HG03460 (cell line): Measurements from ENCODE around the gene NTRK3.

ENCODE experiments used
- ATAC-seq: cut with Tn5 transposase; IDR thresholded peaks from one replicate; pipeline ENCODE4 v1.9.1; 2021; ENCODE audit not compliant: unreplicated experiment

The NTRK3 gene

DNA sequence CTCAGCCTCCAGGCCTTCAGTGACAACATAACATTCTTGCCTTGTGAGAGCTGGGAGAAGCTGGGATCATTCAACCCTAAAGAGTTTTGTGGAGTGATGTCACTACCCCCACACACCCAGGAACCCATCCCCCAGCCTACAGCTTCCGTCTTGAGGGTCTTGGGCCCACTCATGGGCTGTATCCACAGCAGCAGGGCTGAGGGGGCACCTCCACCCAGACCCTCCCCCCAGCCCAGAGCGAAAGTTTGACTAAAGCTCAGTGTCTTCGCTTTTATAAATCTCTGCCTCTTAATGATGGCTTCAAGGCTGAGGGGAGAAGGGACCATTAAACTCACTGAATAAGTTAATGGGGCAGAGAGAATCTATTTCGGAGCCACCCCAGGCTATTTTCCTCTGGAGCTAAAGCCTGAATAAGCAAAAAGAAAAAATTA, 23.8 kb downstream of the NTRK3 start:
- ATAC-seq: no peak

DNA sequence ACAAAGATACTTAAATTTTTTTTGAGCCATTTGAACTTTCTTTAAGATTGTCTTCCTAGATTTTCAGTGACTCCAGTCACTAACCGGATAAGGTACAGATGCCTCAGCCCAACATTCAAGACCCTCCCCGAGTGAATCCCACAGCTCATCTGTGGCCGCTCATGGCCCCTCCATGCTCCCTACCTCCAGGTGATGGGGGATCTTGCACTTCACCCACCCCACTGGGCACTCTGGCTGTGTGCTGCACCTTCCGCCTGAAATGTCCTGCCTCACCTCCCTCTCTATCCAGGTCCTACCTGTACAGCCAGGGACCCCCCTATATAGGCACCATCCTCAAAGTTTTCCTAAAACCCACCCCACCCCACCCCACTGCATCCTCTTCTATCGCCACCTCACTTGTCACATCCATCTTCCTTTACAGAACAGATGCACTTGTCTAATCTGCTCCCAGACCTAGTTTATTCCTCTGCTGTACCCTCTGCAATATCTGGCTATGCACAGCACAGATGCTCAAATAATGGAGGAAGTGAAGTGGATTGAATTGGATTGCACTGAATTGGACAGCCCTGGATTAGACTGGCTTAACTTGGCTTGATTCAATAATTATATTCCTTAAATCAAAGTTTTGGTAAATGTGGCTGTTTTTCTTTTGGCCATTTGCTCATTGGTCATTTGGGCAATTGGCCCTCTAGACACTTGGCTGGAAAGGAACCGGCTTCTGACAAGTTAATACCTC, 24.5 kb downstream of the NTRK3 start:
- no peak for ATAC-seq

DNA sequence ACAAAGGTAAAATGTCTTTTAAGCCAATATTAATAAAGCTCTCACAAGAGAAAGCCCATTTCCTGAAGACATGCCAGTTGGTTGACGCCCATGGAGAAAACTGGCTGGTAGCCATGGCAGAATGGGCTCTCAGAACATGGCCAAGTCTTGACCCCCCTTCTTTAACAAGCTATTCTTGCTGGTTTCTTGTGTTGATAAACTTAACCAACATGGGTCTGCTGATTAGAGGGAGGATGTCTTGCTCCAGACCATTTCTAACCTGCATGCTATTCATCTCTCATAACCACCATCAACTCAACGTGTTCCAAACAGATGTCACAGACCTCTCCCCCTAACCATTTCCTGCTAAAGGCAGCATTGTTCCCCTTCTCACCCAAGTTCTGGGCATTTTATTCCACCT, 25.7 kb downstream of the NTRK3 start:
- no peak for ATAC-seq

DNA sequence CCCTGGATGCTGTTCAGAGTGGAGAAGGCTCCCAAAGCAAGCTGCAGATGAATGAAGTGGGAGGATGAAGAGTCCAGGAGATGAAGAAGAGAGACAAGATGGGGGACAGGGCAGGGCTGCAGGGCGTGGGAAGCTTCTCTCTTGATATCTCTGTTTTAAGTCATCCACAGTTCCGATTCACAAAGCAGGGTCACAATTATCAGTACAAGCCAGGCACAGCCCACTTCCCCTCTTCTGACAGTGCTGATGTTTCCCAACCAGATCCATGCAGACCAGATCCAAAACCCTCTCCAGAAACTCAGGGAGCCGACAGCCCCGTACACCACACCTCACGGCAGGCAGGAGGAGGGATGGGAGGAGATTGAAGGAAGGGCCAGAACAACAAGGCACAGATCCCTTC, 31.1 kb downstream of the NTRK3 start:
- no peak for ATAC-seq

DNA sequence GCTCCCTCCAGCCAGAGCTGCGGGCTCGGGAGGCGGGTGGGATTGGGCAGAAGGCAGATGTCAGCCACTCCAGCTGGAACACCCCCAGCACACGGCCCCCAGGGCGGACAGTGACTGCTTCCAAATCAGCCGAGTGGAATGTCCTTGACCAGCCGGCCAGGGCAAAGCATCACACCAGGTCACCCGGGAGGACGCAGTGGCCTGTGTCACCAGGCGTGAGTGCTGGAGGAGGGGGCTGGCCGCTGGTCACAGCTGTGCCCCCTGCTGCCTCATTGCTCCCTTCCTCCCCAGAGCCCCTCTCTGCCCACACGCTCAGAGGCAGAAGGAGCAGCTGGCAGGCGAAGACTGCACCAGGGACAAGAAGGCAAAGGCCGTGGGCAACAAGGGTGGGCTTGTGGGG, 33.5 kb downstream of the NTRK3 start:
- ATAC-seq: no peak

DNA sequence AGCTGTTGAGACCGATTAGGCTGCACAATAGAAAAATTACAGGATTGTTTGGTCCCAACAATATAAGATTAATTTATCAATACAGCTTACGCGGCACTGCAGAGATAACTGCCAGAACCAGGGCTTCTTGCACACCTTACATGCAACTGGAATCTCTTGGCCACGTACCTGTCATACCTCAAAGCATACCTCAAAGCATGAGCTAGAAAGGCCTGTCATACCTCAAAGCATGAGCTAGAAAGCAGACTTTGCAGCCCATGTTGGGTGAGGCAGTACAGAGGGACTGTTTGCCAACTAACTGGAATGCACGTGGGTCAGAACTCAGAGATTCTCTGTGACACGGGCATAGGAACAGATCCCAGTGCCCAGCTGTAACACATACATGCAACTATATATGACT, 34.7 kb downstream of the NTRK3 start:
- no peak for ATAC-seq

DNA sequence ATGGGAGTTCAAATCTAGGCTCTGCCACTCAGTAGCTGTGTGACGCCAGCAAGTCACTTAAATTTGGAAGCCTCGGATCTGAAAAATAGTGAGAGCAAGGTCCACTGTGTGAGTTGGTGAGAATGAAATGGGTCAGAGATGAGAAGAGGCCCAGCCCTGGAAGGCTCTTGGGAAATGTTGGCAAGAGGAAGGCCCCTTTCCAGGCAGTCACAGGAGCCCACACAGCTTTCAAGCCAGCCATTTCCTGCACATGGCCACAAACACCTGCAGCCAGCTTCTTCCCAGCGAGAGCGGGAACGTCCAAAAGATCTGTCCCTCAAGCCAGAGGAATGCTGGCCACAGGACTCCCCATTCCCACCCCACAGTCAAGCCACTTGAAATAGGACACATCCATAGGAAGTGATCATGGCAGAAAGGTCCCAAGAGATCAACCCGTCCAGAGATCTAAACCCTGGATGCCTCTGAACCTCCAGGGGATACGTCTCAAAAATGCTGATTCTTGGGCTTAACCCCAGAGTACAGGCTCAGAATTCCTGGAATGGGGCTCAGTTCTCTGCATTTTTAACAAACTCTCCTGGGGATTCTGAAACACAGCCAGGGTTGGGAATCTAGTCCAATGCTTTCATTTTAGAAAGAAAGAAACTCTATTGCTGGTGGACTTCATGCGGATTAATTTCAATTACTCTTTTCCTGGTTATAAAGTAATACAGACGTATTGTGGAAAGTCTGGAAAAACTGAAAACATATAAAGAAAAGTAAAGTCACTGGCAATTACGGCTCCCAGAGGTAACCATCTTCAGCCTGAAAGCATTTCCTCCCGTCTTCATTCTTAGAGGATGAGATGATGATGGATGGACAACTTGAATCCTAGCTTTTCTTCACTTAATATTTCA, 35.9 kb downstream of the NTRK3 start:
- no peak for ATAC-seq

DNA sequence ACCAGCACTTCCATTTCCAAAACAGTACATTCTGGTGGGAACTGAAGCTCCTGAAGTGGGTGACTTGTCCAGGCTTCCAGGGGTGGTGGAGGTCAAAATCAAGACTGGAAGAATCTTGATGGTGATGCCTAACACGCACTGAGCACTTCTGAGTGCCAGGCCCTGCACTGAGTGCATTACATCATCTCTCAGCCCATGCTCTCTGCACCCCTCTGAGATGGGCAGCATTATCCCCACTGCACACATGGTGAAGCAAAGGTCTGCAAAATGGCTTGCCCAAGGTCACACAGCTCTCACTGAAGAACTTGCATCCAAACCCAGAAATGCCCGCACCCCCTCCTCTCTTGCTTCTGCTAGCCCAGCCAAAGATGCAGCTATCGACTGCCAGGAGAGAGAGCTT, 36.9 kb downstream of the NTRK3 start:
- ATAC-seq: no peak

DNA sequence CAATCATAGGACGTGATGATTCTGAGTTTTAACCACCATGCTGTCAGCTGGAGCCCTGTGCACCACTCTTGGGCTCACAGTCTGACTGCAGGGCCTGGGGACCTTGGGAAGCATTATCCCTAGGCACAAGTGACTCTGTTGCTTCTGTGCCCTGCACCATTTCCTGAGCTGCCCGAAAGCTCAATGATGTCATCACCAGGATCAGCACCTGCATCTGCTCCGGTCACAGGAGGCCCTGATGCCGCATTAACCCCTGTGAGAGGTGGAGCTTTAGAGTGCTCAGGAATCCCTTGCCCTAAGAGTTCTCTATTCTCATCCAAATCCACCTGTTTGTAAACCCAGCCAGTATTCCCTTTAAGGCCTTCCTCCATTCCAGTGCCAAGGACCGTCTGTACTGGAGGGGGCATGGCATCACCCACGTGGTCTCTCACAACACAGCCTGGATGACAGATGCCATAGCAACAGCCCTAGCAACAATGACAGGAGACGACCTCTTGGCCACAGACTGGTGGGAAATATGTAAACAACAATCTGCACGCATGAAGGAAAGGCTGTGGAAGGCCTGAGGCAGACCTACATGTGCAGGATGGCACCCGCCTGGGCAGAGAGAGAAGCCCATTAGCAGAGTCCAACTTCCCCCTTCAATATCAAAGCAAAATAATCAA, 37.9 kb downstream of the NTRK3 start:
- ATAC-seq: no peak

DNA sequence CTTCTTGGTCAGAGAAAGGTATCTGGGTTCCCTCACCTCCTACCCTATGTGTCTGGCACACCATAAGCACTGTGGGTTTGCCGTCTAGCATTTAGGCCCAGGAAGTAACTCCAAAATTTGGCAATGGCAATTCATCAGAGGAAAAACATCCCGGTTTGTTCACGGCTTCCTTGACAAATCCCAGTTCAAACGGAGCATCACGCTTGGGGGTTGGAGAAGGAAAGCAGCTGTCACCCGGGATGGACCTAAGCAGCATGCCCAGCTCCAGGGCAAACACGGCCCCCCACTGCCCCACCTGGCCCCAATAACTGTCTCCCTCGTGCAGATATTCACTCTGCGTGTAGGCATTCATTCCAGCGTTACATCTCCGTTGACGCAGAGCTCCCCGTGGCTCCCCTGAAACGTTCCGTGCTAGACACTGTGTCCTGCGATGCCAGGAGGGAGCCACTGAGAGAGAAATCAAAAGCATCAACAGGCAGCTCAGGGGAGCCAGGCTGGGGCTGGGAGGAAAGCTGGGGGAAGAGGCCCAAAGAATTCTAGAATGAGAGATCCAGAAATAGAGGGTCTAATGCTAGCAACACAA, 41.4 kb downstream of the NTRK3 start:
- ATAC-seq: no peak

DNA sequence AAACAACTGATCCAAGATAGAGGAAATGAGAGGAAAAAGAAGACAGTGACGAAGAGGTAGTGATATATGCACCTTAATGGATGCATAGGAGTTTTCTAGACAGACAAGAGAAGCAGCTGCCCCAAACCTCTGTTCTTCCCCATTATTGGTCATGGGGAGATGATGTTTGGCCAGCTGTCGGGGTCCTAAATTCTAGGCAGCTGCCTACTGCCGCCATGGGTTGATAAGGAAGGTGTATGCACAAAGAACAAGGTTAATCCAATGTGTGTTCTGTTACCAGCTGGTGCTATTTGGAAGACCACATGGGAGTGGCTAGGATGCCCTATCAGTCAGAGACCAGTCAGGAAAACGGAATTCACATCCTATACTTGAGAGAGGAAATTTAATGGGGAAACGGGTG, 47.4 kb downstream of the NTRK3 start:
- ATAC-seq: no peak

DNA sequence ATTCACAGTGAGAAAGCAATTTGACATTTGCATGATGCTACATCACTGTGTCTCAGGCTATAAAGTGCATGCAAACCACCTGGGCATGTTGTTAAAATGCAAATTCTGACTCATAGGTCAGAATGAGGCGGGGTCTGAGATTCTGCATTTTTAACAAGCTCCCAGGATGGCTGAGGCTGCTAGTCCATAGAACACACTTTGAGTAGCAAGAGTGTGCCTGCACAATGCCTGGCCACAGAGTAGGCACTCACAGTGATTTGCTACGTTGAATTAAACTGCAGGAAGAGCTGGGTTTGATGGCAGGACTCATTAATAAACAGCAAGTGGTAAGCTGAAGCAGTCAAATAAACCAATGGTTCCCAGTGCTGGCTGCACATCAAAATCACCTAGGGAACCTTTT, 48.1 kb downstream of the NTRK3 start:
- ATAC-seq: no peak

DNA sequence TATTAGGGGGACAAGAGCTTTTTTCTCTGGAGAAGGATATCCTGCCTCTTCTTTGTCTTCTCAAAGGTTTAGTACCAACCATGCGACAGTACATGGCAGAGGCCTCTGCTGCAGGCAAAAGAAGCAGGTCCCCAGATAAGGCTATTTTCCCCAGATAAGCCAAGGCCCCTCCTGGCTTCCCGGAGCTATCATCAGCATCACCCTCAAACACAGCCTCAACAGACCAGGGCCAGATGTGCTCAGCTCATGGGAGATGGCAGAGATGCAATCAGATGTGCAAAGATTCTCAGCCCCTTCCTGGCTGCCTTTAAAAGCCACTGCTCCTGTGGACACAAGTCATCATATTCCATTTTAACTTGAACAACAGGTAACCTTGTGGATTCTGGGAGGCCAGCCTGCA, 49.0 kb downstream of the NTRK3 start:
- no peak for ATAC-seq

DNA sequence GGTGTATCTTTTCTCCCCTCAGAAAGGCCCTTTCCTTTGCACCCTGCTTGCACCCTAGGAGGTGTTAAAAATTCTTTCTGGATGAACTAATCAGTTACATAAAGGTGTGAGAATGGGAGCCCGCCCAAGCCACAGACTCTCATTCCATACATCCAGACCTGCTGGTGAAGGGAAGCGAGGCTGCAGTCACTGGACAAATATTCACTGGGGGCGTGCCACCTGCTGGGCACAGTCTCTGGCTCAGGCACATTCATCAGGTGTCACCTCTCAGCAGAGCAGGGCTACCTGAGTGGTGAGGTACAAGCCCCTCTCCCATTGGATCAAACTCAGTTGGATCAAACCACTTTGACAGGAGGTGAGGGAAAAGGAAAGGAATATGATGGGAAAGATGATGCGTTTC, 52.0 kb downstream of the NTRK3 start:
- no peak for ATAC-seq

DNA sequence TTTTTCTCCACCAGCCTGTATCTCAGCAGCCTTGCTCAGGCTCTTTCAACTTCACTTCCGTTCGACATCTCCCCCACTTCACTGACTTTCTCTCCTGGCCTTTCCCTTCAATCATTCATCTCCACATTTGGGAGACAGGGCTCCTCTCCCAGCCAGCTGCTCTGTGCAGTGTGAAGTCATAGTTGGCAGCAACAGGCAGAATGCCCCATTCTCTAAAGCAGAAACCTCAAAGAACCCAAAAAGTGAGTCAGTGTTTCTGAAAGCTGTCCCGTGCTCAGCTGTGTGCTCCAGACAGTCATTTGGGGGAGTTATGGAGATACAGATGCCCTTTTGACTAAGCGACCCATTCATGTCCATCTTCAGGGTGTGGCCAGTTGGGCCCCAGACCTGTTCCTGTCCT, 54.3 kb downstream of the NTRK3 start:
- ATAC-seq: no peak

DNA sequence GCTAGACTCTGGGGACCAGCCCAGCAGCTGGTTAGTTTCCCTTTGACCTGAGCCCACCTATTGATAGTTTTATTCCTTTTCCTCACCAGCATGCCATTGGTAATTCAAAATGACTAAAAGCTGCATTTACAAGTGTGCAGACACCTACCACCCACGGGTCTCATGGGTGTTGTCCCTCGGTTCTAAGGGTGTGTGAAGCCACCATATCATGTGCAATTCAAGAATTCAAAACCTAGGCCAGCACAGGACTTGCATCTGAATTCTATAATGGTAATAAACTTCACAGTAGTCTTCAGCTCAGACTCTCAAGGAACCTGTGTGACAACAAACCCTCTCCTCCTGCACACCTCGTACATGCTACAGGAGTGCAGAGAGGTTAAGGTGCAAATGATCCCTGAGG, 55.3 kb downstream of the NTRK3 start:
- ATAC-seq: no peak

DNA sequence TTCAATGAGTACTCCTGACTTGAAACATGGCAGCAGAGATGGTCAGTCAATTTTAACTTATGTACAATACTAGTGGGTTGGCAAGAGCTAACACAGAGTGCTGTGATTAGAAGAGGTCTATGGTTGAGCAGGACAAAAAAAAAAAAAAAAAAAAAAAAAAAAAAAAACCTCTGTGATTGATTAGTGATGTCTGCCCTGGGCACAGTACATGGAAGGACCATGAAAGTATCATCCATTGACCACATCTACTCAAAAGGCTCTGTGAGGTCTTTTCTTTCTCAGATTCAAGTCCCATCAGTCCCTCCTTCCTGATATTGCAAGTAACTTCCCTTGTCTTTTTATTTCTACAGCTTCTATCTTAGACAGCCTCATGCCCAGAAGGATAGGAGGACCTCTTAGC, 59.6 kb downstream of the NTRK3 start:
- ATAC-seq: no peak

DNA sequence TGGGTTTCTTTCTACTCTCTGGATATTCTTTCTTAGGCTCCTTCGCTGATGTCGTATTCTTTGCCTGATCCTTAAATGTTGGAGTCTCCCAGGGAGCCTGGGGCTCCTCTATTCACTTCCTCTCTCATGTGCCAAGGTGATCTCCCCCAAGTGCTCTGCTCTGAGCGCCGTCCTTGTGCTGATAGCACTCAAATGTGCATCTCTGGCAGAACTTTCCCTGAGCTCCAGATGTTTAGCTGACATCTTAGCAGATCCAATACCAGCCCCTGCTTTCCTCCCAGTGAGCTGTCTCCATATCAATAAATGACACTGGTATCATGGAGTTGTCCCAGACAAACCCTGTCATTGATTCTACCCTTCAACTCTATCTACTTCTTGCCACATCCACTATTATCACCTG, 62.4 kb downstream of the NTRK3 start:
- ATAC-seq: no peak

DNA sequence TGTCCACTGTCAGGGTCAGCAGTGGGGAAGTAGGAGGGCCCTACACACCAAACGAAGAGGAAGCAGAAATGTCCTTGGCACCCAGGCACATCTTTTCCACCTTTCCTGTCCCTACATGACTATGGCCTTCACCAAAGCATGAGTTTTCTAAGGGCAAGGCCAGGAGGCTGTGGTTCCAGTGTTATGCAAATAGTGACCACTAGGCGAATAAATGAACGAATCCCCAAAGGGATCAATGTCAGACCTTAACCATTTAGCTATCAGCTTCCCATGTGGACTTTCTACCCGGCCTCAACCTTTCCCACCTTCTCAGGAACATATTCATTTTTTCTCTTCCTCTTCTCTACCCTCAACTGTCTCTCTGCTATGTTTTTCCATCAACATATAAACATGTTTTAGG, 63.1 kb downstream of the NTRK3 start:
- ATAC-seq: no peak

DNA sequence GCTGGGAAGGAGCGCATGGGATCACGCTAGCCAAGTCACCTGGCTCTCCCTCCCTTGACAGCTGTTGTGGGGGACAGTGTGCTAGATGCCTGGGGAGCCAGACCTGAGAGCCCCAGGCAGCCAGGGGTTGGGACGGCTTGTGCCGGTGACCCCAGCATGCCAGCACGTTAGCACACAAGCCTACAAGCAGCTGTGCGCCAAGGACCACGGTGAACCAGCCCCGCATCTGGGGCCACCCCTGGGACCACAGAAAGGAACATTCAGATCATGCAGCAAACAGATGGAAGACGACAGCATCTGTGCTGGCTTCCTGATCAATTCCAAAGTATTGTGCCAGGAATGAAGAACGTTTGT, 64.8 kb downstream of the NTRK3 start:
- no peak for ATAC-seq

DNA sequence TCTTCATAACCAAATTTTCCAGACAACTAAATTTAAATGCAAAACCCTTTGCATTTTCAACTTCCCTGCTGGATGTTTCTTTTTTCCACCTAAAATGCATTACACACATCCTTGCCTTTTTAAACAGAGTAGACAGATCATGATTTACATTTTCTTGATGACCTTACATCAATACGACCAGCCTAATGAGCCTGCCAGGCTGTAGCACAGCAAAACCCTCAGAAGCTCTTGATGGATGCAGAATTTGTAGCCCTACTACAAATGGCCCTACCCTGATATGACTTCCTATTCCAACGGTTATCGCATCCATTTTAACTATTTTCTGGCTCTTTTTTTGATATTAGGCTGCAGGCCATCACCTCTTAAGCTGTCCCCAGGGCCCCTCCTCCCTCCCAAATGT, 66.3 kb downstream of the NTRK3 start:
- no peak for ATAC-seq

DNA sequence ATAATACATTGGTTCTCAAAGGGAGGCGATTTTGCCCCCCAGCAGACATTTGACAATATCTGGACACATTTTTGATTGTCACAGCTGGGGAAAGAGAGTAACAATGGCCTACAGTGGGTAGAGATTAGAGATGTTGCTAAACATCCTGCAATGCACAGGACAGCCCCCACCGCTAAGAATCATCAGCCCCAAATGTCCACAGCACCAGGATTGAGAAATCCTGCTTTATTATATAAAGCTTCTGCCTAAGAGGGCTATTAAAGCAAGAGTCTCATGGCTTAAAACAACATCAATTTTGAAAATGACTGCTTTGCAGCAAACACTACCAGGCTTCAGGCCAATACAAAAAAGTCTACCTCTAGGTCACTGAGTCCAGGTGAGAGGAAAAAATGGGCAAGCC, 68.2 kb downstream of the NTRK3 start:
- no peak for ATAC-seq
